GM19438 (cell line): Measurements from ENCODE around the gene IL4.

Experiments used
- ATAC-seq: cut with Tn5 transposase; IDR thresholded peaks from one replicate; pipeline ENCODE4 v1.9.1; 2021; ENCODE audit warnings: low read depth; ENCODE audit not compliant: unreplicated experiment

IL4 gene

GRCh38 chr5:132669966-132670882 is 3.6 kb upstream of the IL4 start:
- ATAC-seq: no peak

- ATAC-seq: no peak
Observed at GRCh38 chr5:132671000-132671399, 2.8 kb upstream of the IL4 start.

GRCh38 chr5:132673488-132673887 is 301 bp upstream of the IL4 start:
- ATAC-seq: no peak

- ATAC-seq: peak; percentile 82
Observed at GRCh38 chr5:132674671-132675506, 1.1 kb downstream of the IL4 start.

GRCh38 chr5:132675936-132676689 is 2.3 kb downstream of the IL4 start:
- ATAC-seq: no peak

- no peak for ATAC-seq
Observed at GRCh38 chr5:132677191-132677590, 3.4 kb downstream of the IL4 start.

GRCh38 chr5:132677682-132678400 is 4.1 kb downstream of the IL4 start:
- ATAC-seq: no peak

GRCh38 chr5:132678735-132679134 is 4.9 kb downstream of the IL4 start:
- no peak for ATAC-seq

GRCh38 chr5:132679166-132679565 is 5.4 kb downstream of the IL4 start:
- no peak for ATAC-seq

GRCh38 chr5:132679717-132680380 is 6.1 kb downstream of the IL4 start:
- no peak for ATAC-seq

GRCh38 chr5:132680780-132681475 is 7.1 kb downstream of the IL4 start:
- ATAC-seq: no peak

GRCh38 chr5:132681476-132681831 is 7.7 kb downstream of the IL4 start:
- no peak for ATAC-seq

- no peak for ATAC-seq
Observed at GRCh38 chr5:132681983-132682382, 8.2 kb downstream of the IL4 start.

GRCh38 chr5:132684491-132684890 is 10.7 kb downstream of the IL4 start:
- ATAC-seq: no peak

- ATAC-seq: no peak
Observed at GRCh38 chr5:132684922-132685720, 11.3 kb downstream of the IL4 start.

GRCh38 chr5:132686193-132686592 is 12.4 kb downstream of the IL4 start:
- no peak for ATAC-seq

- no peak for ATAC-seq
Observed at GRCh38 chr5:132687995-132688394, 14.2 kb downstream of the IL4 start.
